ENCODE data around the gene KCTD2.

Gene KCTD2

DNA sequence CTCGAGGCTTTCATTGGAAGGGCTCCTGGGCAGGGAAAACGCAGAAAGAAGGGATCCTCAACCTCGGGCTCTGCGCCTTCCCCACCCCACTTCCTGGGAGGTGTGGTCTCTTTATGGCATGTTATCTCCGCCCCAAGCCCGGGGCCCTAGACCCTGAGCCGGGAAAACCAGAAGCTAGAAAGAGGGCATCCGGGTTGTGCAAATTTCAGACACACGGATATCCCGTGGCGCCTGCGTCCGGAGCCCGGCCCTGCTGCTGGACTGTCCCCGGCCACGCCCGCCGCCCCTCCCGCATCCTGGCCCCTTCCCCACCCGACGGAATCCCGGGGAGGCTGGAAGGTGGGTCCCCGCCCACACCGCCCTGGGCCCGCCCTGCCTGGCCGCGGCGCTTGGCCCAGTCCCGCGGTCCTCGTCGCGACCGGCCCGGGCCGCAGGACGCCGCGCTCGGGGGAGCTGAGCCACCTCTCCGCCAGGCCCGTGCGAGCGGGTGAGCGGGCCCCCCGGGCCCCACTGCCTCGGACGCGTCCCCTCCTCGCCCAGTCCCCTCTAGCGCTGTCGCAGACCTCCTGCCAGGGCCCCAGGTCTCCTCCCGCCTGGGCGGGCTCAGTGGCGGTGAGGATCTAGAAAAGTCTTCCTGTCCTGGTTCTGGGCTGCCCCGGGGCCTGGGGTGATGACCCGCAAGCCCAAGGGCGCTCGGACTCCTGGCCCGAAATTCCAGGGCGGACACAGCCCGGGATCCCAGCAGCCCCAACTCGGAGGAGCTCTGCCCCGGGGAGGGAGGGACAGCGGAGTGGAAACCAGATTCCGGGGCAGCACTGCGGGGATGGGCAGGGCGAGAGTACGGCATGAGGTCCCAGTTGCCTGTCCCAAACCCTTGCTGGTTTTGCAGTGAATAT is 40.8 kb downstream of the KCTD2 start, which contains the start of gene SLC16A5:
Gene SLC16A5, plus strand, starts transcription at position 397 of the 896 bp plus-strand sequence. CDS start 5,683 bp downstream, outside the sequence.
- ChIA-PET CTCF (interaction anchor here (0.5 to 2.0 kb wide), 5 partner anchors 9 to 165 kb away, joined by 3 to 10 read pairs (median 4); partner anchors contain the start of gene USH1G), POLR2A (ENCODE audit: low non-redundant PET) (interaction anchor here (0.5 to 1.3 kb wide), 6 partner anchors 10 to 629 kb away, joined by 3 to 5 read pairs (median 4); no protein-coding TSS in a partner anchor)
- H3K27ac ChIP-seq: peak within 1 kb of the TSS; percentile 98
- TF ChIP-seq, protein P1, sequence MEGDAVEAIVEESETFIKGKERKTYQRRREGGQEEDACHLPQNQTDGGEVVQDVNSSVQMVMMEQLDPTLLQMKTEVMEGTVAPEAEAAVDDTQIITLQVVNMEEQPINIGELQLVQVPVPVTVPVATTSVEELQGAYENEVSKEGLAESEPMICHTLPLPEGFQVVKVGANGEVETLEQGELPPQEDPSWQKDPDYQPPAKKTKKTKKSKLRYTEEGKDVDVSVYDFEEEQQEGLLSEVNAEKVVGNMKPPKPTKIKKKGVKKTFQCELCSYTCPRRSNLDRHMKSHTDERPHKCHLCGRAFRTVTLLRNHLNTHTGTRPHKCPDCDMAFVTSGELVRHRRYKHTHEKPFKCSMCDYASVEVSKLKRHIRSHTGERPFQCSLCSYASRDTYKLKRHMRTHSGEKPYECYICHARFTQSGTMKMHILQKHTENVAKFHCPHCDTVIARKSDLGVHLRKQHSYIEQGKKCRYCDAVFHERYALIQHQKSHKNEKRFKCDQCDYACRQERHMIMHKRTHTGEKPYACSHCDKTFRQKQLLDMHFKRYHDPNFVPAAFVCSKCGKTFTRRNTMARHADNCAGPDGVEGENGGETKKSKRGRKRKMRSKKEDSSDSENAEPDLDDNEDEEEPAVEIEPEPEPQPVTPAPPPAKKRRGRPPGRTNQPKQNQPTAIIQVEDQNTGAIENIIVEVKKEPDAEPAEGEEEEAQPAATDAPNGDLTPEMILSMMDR (conservative IDR thresholded peaks at IDR 0.05; ENCODE audit: low read depth): no peak
- DNase-seq (ENCODE audit: low spot score): peak; percentile 96

DNA sequence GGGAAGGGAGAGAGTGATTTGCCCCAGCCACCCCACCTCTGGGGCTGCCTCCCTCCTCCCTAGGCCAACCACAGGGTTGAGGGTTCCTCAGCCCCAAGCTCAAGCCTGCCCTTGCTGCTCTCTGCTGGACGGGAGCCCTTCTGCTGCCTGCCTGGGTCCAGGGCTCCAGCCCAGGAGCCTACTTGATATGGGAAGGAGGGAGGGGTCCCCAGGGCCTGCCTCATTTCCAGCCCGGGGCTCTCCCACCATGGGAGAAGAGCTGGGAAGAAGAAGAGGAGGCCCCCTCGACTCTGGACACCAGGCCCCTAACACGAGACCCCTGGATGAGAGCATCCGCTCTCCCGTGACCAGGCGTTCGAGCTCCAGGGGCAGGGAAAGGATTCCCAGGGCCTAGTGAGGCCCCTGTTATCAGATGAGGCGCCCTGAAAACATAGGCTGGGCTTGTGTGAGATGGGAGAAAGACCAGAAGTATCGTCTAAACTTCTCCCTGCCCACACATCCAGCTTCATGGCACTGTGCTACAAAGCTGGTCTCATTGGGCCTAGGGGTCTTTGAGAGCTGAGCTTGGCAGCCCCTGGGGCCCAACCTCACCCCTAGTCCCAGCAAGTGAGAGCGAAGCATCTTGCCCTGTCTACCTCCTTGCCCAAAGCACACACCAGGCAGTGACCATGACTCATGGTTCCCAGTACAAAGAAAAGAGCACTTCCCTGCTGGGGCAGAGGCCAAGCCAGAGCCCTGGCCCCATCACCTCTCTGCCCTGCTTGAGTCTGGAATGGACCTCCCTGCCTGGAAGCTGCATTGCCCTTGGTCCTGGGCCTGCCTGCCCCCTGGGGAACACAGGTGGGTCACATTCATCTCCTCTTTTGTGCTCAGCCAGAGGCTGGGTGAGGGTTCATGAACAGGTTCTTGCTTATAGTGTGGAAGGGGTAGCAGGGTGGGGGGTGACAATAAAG is 41.7 kb downstream of the KCTD2 start:
- H3K27ac ChIP-seq: peak overlapping the region; percentile 98
- DNase-seq (ENCODE audit: low spot score): no peak
- ChIA-PET POLR2A (ENCODE audit: low non-redundant PET) (interaction anchor here (0.5 to 1.3 kb wide), 6 partner anchors 11 to 630 kb away, joined by 3 to 4 read pairs (median 3); no protein-coding TSS in a partner anchor), CTCF (interaction anchor here (0.5 to 2.0 kb wide), 6 partner anchors 10 to 334 kb away, joined by 3 to 10 read pairs (median 4); partner anchors contain the start of gene USH1G)
- TF ChIP-seq, protein P1 (conservative IDR thresholded peaks at IDR 0.05; ENCODE audit: low read depth): no peak

DNA sequence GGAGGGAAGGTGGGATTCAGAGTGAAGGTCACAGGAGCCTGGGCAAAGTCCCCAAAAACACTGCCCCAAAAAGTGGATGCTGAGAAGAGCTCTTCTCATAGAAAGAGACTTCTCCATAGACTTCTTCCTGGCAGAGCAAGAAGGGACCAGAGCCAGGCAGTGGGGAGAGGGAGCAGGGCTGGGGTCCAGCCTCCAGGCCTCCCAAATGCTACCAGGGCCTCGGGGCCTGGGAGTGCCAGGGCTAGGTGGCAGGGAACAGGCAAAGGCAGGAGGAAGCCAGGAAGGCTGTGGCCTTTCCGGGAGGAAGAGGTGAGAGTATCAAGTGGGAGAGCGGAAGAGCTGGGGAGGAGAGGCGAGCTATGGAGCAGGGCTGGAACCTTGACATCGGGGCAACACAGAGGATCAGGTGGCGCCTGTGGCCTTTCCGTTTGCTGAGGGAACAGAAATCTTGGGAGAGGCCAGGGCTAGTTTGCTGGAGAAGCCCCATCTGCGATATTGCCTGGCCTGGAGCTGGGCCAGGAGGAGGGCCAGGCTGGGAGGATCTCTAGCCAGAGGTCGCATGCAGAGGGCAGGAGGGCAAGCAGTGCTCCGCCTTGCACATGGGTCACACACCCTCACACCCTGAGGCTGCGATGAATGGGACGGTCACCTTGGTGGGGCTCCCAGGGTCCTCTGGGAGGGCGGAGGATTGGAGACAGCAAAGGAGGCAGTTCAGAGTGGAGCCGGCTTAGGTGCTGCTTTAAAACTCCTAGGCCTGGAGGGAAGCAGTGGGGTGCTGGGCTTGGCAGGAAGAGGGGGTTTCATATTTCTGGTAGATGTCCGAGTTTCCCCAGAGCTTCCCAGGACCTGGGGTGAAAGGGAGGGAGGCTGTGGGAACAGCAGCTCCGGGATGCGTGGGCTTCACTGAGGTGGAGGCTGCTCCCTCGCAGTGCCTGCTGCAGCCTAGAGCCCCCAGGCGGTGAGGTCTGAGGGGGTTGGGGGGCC is 44.1 kb downstream of the KCTD2 start:
- peak overlapping the region; percentile 98 for H3K27ac ChIP-seq
- ChIA-PET POLR2A (ENCODE audit: low non-redundant PET) (no interaction called here), CTCF (interaction anchor here (0.6 to 2.8 kb wide), 4 partner anchors 12 to 23 kb away, joined by 3 to 10 read pairs (median 8); no protein-coding TSS in a partner anchor)
- TF ChIP-seq, protein P1 (conservative IDR thresholded peaks at IDR 0.05; ENCODE audit: low read depth): no peak
- DNase-seq (ENCODE audit: low spot score): no peak

DNA sequence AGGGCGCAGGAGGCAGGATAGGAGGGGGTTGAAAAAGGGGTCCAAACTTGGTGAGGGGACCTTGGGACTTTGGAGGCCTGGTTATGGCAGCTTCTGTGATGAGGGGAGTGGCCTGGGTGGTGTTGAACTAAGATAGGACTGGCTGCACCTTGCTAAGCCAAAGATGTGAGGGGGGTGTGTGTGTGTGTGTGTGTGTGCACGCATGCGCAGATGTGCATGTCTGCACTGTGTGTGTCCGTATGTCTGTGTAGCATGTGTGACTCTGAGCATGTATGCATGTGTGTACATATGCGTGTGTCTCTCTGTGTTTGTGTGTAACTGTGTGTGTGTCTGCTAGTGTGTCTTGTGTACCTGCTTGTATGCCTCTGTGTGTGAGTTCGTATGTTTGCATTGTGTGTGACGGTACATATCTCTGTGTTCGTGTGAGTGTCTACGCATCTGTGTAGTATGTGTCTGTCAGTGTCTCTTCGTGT is 44.9 kb downstream of the KCTD2 start:
- ChIA-PET POLR2A (ENCODE audit: low non-redundant PET) (no interaction called here), CTCF (interaction anchor here (1.2 to 2.8 kb wide), 2 partner anchors 22 kb away, joined by 7 to 10 read pairs; no protein-coding TSS in a partner anchor)
- H3K27ac ChIP-seq: peak overlapping the region; percentile 98
- DNase-seq (ENCODE audit: low spot score): no peak
- TF ChIP-seq, protein P1 (conservative IDR thresholded peaks at IDR 0.05; ENCODE audit: low read depth): no peak

DNA sequence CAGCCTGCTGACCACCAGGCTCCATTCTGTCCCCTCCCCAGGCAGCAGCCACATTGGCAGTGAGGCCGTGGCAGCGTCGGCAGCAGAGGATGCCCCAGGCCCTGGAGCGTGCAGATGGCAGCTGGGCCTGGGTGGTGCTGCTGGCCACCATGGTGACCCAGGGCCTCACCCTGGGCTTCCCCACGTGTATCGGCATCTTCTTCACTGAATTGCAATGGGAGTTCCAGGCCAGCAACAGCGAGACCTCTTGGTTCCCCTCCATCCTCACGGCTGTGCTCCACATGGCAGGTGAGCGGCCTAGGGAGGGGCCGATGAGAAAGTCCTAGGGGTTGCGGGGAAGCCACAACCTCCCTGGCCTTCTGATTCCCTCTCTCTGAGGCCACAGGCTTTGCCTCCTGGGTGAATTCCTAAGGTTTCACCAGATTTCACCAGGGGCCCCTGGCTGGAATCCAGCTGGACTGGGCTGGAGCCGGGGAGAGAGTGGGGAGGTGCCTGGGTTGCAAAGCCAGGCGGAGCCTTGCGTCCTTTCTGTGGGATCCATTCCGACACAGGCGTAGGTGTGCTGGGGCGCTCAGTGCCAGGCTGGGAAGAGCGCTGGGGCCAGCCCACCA is 46.6 kb downstream of the KCTD2 start:
- ChIA-PET POLR2A (ENCODE audit: low non-redundant PET) (interaction anchor here (0.6 kb wide), 1 partner anchor 14 kb away, joined by 4 read pairs; no protein-coding TSS in a partner anchor), CTCF (interaction anchor here (1.1 to 2.8 kb wide), 2 partner anchors 20 to 132 kb away, joined by 3 to 10 read pairs; no protein-coding TSS in a partner anchor)
- no peak for DNase-seq (ENCODE audit: low spot score)
- peak overlapping the region; percentile 98 for H3K27ac ChIP-seq
- TF ChIP-seq, protein P1 (conservative IDR thresholded peaks at IDR 0.05; ENCODE audit: low read depth): no peak

Measured in RWPE1 (cell line).